Colonic mucosa (tissue), 4 donors: ENCODE results near the gene AFF3. TPM values are rescaled to one million over a fixed set of nuclear protein-coding genes. Genes with fewer than 3 reads are reported as not detected.
"Not testable (repeated sequence)": the region's sequence is repeated elsewhere in the genome, so short reads cannot be mapped to it uniquely, and the experiment has no call there.

Experiments used
- DNase-seq: peaks from one replicate; pipeline ENCODE4 v3.0.0-alpha.2; 2020
- H3K27ac ChIP-seq: fragments of 200-600 bp; one replicate; pipeline ENCODE4 v1.8.0; 2021
- H3K27me3 ChIP-seq: fragments of 200-600 bp; one replicate; pipeline ENCODE4 v1.8.0; 2021
- H3K36me3 ChIP-seq: fragments of 200-600 bp; one replicate; pipeline ENCODE4 v1.8.0; 2021
- H3K4me1 ChIP-seq: fragments of 200-600 bp; one replicate; pipeline ENCODE4 v1.8.0; 2021; ENCODE audit warnings: mild to moderate bottlenecking
- H3K4me3 ChIP-seq: fragments of 200-600 bp; one replicate; pipeline ENCODE4 v1.8.0; 2021
- H3K9ac ChIP-seq, 2 donors: one replicate each; pipeline ENCODE4 v1.7.0; 2013; ENCODE audit warnings: control low read depth in 2 of 2, low read depth in 2 of 2, low read length in 2 of 2
- H3K9me3 ChIP-seq: fragments of 200-600 bp; one replicate; pipeline ENCODE4 v1.8.0; 2021
- intact Hi-C: fragments of 100-400 bp; cut with DNase I; formaldehyde crosslinking; loops from one replicate; pipeline ENCODE4 v1.14.1; 2022
- total RNA-seq, 2 donors: library from RNA; stranded (reverse); fragmentation: NEBNext Ultra II Directional in 1 of 2; extraction: Animal tissue kit (Norgen Biotek cat#: 25700) in 1 of 2; gene quantifications; one replicate each; pipeline ENCODE4 v1.2.1, GENCODE V29; 2021
- TF ChIP-seq, protein P1 (sequence below): fragments of 200-600 bp; IDR thresholded peaks from one replicate; pipeline ENCODE4 v1.8.0; 2022; ENCODE audit warnings: antibody characterized with exemption, mild to moderate bottlenecking
- donor health status: healthy.
- donor health status: DM: no; HTN: no; CAD: no.
- donor health status: DM: no; HTN: no; CAD: no.

The AFF3 gene
- total RNA-seq, 2 donors from 2014 or later, result 0.86 to 2.6 TPM

DNA sequence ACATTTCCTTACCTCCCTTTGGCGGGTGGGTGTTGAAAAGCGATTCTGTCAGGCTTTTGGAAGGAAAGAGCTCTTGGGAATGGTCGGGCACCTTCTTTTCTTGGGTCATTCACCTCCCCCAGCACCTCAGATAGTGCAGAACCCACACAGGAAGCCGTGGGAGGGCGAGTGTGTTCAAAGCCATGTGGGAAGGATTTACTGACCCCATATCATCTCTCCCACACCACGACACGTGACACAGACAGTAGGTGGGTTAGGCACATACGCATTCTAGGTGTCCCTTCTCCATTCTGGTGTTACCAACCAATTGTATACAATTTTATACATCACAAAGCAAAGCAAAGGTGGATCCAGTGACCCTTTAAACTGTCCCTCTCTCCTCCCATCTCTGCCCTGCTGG, 388.9 kb downstream of the AFF3 start:
- Histone ChIP-seq H3K4me3 (no peak overlapping the region), H3K36me3 (no peaks in the 10 kb centered on the region), H3K27ac (no peak overlapping the region), H3K27me3 (no peaks in the 10 kb centered on the region), H3K4me1 (no peaks in the 10 kb centered on the region), H3K9me3 (no peaks in the 10 kb centered on the region), H3K9ac (no peak overlapping the region)
- intact Hi-C loops, result no loop called here
- TF ChIP-seq, protein P1, sequence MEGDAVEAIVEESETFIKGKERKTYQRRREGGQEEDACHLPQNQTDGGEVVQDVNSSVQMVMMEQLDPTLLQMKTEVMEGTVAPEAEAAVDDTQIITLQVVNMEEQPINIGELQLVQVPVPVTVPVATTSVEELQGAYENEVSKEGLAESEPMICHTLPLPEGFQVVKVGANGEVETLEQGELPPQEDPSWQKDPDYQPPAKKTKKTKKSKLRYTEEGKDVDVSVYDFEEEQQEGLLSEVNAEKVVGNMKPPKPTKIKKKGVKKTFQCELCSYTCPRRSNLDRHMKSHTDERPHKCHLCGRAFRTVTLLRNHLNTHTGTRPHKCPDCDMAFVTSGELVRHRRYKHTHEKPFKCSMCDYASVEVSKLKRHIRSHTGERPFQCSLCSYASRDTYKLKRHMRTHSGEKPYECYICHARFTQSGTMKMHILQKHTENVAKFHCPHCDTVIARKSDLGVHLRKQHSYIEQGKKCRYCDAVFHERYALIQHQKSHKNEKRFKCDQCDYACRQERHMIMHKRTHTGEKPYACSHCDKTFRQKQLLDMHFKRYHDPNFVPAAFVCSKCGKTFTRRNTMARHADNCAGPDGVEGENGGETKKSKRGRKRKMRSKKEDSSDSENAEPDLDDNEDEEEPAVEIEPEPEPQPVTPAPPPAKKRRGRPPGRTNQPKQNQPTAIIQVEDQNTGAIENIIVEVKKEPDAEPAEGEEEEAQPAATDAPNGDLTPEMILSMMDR, result no peak
- no peak for DNase-seq

GRCh38 chr2:99748344-99748743, 394.0 kb downstream of the AFF3 start:
- no peak overlapping the region for H3K4me3 ChIP-seq
- DNase-seq, result no peak
- no peaks in the 10 kb centered on the region for H3K27me3 ChIP-seq
- no peak overlapping the region for H3K27ac ChIP-seq
- no peaks in the 10 kb centered on the region for H3K4me1 ChIP-seq
- H3K36me3 ChIP-seq, result no peaks in the 10 kb centered on the region
- TF ChIP-seq, protein P1, result no peak
- H3K9ac ChIP-seq, result no peak overlapping the region
- intact Hi-C loops, result no loop called here
- no peaks in the 10 kb centered on the region for H3K9me3 ChIP-seq

DNA sequence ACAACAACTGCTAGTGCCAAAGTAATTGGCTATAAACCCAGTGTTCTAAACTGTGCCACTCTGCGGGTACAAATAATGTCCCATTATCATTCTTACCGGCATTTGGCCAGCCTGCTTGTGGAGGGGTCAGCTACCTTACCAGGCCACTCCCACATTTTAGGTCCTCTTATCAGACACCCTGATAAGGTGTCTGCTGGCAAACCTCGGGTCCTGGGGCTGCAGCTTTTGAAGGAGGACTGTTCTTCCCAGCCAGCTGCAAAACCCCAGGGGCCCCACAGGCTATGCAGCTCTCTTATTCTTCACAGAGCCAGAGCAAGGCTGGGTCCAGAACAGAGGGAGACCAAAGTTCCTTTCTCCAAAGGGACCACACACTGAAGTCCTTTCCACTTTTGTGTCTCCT, 394.5 kb downstream of the AFF3 start:
- H3K27me3 ChIP-seq, result no peaks in the 10 kb centered on the region
- no peaks in the 10 kb centered on the region for H3K36me3 ChIP-seq
- H3K4me1 ChIP-seq, result no peaks in the 10 kb centered on the region
- no peaks in the 10 kb centered on the region for H3K9me3 ChIP-seq
- H3K9ac ChIP-seq, result no peak overlapping the region
- no peak overlapping the region for H3K27ac ChIP-seq
- TF ChIP-seq, protein P1, result no peak
- no peak overlapping the region for H3K4me3 ChIP-seq
- intact Hi-C loops, result no loop called here
- no peak for DNase-seq

DNA sequence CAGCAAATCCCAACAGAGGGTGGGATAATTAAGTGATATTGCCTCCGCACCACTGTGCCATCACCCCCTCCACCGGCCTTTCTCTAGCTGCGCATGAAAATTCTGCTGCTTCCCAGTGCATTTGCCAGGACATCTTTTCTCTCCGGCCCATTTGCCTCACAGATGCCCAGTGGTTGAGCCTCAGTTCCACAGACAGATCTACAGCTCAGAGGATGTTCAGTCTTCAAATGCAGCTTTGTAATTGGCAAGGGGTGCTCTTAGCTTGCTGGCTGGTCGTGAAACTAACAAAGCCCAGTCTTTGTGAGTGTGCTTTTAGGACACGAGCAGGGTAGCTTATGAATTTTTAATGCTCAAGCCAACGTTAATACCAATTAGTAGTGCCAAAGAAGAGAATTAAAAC, 399.2 kb downstream of the AFF3 start:
- intact Hi-C loops, result no loop called here
- TF ChIP-seq, protein P1, result no peak
- Histone ChIP-seq H3K9ac (no peak overlapping the region), H3K4me1 (no peaks in the 10 kb centered on the region), H3K27ac (no peak overlapping the region), H3K9me3 (no peaks in the 10 kb centered on the region), H3K4me3 (no peak overlapping the region), H3K36me3 (no peaks in the 10 kb centered on the region), H3K27me3 (no peaks in the 10 kb centered on the region)
- DNase-seq, result no peak

GRCh38 chr2:99737537-99737936, 404.9 kb downstream of the AFF3 start:
- Histone ChIP-seq H3K4me3 (no peak overlapping the region), H3K9ac (no peak overlapping the region), H3K36me3 (no peaks in the 10 kb centered on the region), H3K4me1 (no peaks in the 10 kb centered on the region), H3K27ac (no peak overlapping the region), H3K9me3 (no peaks in the 10 kb centered on the region), H3K27me3 (no peaks in the 10 kb centered on the region)
- DNase-seq, result no peak
- intact Hi-C loops, result no loop called here
- TF ChIP-seq, protein P1, result no peak

DNA sequence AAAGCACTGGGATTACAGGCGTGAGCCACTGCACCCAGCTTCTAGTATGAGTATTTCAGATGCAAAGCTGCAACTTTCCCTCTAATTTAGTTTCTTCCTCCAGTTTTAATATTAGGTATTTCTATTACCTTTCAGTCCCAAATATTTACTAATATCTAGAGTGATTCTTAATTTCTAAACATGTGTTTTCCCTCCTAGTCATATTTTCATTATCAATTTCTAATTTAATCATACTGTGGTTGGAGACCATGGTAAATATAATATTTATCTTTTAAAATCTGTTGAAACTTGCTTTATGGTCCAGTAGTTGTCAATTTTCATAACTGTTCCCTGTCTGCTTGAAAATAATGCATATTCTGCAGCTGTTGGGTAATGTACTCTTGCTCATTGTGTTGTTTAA, 406.6 kb downstream of the AFF3 start:
- no peak overlapping the region for H3K27ac ChIP-seq
- H3K27me3 ChIP-seq, result no peaks in the 10 kb centered on the region
- H3K4me3 ChIP-seq, result no peak overlapping the region
- no peak overlapping the region for H3K9ac ChIP-seq
- DNase-seq, result no peak
- intact Hi-C loops, result no loop called here
- no peaks in the 10 kb centered on the region for H3K4me1 ChIP-seq
- no peaks in the 10 kb centered on the region for H3K9me3 ChIP-seq
- TF ChIP-seq, protein P1, result no peak
- H3K36me3 ChIP-seq, result no peaks in the 10 kb centered on the region

- H3K9ac ChIP-seq, H3K4me1 ChIP-seq, H3K27ac ChIP-seq, H3K9me3 ChIP-seq, H3K36me3 ChIP-seq, H3K27me3 ChIP-seq, H3K4me3 ChIP-seq, DNase-seq, intact Hi-C loops: not testable (repeated sequence)
Observed at GRCh38 chr2:99735314-99735713, 407.1 kb downstream of the AFF3 start.
